AG04449 (cell line): ENCODE measurements around the gene PIR.

Experiments
- CTCF ChIA-PET: fragments of 350-600 bp; formaldehyde crosslinking; extraction: SDS; loops from one replicate; lab custom pipeline; 2021; ENCODE audit warnings: antibody characterized with exemption; lab: Yijun Ruan, JAX
- POLR2A ChIA-PET: fragments of 400-600, 350-600 bp; formaldehyde crosslinking; extraction: SDS; loops from one replicate; lab custom pipeline; 2020; ENCODE audit warnings: antibody characterized with exemption, inconsistent platforms; lab: Yijun Ruan, JAX
- DNase-seq: peaks from one replicate; pipeline ENCODE4 v3.0.0-alpha.2; 2010; ENCODE audit warnings: low read depth, low spot score
- H3K4me3 ChIP-seq: 2 replicates; pipeline ENCODE4 v1.5.1; 2011; ENCODE audit warnings: low read depth, mild to moderate bottlenecking, control low read depth, low read length
- CTCF ChIP-seq: IDR thresholded peaks from one replicate; pipeline ENCODE4 v1.5.1; 2011; ENCODE audit warnings: mild to moderate bottlenecking, moderate library complexity, low read length, control low read depth, inconsistent platforms; ENCODE audit not compliant: insufficient read depth; ENCODE audit errors: missing control alignments

The PIR gene

GRCh38 chrX:15410947-15411346 lies 82.2 kb downstream of the PIR start:
- ChIA-PET CTCF (no interaction called here), POLR2A (no interaction called here)
- no peak for DNase-seq
- H3K4me3 ChIP-seq = no peak overlapping the region
- no peak for TF ChIP-seq CTCF

- ChIA-PET POLR2A (no interaction called here), CTCF (no interaction called here)
- H3K4me3 ChIP-seq = no peak overlapping the region
- no peak for TF ChIP-seq CTCF
- DNase-seq = no peak
Measured at GRCh38 chrX:15410430-15410829, 82.7 kb downstream of the PIR start.

- H3K4me3 ChIP-seq = no peak overlapping the region
- TF ChIP-seq CTCF = no peak
- no peak for DNase-seq
- POLR2A ChIA-PET = interaction anchor here (0.5 kb wide), 1 partner anchor 544 kb away, joined by 4 read pairs; no protein-coding TSS in a partner anchor
- CTCF ChIA-PET = no interaction called here
Measured at GRCh38 chrX:15405846-15406245, 87.3 kb downstream of the PIR start.

GRCh38 chrX:15404401-15405096 lies 88.6 kb downstream of the PIR start:
- ChIA-PET POLR2A (no interaction called here), CTCF (no interaction called here)
- no peak for TF ChIP-seq CTCF
- no peak for DNase-seq
- H3K4me3 ChIP-seq = no peak overlapping the region

- DNase-seq = no peak
- POLR2A ChIA-PET = no interaction called here
- no peak overlapping the region for H3K4me3 ChIP-seq
- no peak for TF ChIP-seq CTCF
- CTCF ChIA-PET = no interaction called here
Measured at GRCh38 chrX:15401378-15401777, 91.8 kb downstream of the PIR start.

GRCh38 chrX:15399962-15400391 lies 93.2 kb downstream of the PIR start:
- no peak overlapping the region for H3K4me3 ChIP-seq
- POLR2A ChIA-PET = no interaction called here
- DNase-seq = no peak
- CTCF ChIA-PET = no interaction called here
- no peak for TF ChIP-seq CTCF
